HepG2 (cell line): ENCODE data around the gene C1orf115.

Experiments
- FOSL1 ChIP-seq: sonication (generic); formaldehyde crosslinking; IDR thresholded peaks from 2 replicates; pipeline ENCODE4 v1.9.0; 2021; ENCODE audit warnings: missing genetic modification reagents, borderline replicate concordance
- FOXM1 ChIP-seq: sonication (generic); formaldehyde crosslinking; IDR thresholded peaks from 2 replicates; pipeline ENCODE4 v1.5.0; 2020; ENCODE audit warnings: missing genetic modification reagents
- MIER2 ChIP-seq: IDR thresholded peaks from 2 replicates; pipeline ENCODE4 v1.6.1; 2016; ENCODE audit warnings: missing biosample characterization, missing genetic modification reagents
- MZF1 ChIP-seq: sonication (generic); formaldehyde crosslinking; IDR thresholded peaks from 2 replicates; pipeline ENCODE4 v1.8.1; 2023; ENCODE audit warnings: mild to moderate bottlenecking, missing genetic modification reagents, borderline replicate concordance
- ZNF124 ChIP-seq: sonication (generic); formaldehyde crosslinking; IDR thresholded peaks from 2 replicates; pipeline ENCODE4 v1.4.0; 2020; ENCODE audit warnings: missing genetic modification reagents
- ZNF317 ChIP-seq: sonication (generic); formaldehyde crosslinking; IDR thresholded peaks from 2 replicates; pipeline ENCODE4 v1.5.0; 2020; ENCODE audit warnings: mild to moderate bottlenecking, missing genetic modification reagents
- ZNF720 ChIP-seq: sonication (generic); formaldehyde crosslinking; IDR thresholded peaks from 2 replicates; pipeline ENCODE4 v1.4.0; 2020; ENCODE audit warnings: missing genetic modification reagents
- ZSCAN30 ChIP-seq: sonication (generic); formaldehyde crosslinking; IDR thresholded peaks from 2 replicates; pipeline ENCODE4 v1.5.0; 2020; ENCODE audit warnings: mild to moderate bottlenecking, missing genetic modification reagents
- TF ChIP-seq, protein P1 (sequence below): sonication (generic); formaldehyde crosslinking; IDR thresholded peaks from 2 replicates; pipeline ENCODE4 v1.5.0; 2020; ENCODE audit warnings: mild to moderate bottlenecking, missing genetic modification reagents, moderate library complexity
- TF ChIP-seq, protein P2 (sequence below): sonication (generic); formaldehyde crosslinking; IDR thresholded peaks from 2 replicates; pipeline ENCODE4 v1.4.0; 2020; ENCODE audit warnings: missing genetic modification reagents

DNA sequence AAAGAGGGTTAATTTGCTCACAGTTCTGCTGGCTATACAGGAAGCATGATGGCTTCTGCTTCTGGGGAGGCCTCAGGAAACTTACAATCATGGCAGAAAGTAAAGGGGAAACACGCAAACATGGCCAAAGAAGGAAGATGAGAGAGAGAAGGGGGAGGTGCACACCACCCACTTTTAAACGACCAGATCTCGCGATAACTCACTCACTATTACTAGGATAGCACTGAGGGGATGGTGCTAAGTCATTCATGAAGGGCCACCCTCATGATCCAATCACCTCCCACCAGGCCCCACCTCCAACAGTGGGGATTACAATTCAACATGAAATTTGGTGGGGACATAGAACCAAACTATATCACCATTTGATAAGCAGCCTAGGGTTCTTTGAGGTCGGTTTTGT, 2.4 kb upstream of the C1orf115 start:
- TF ChIP-seq MZF1 (CRISPR knock-in tag) (no peak), ZNF317 (CRISPR knock-in tag) (no peak), ZNF720 (no peak), ZSCAN30 (CRISPR knock-in tag) (no peak), FOSL1 (no peak), FOXM1 (no peak), ZNF124 (CRISPR knock-in tag) (no peak), MIER2 (CRISPR knock-in tag) (no peak)
- TF ChIP-seq, protein P1, sequence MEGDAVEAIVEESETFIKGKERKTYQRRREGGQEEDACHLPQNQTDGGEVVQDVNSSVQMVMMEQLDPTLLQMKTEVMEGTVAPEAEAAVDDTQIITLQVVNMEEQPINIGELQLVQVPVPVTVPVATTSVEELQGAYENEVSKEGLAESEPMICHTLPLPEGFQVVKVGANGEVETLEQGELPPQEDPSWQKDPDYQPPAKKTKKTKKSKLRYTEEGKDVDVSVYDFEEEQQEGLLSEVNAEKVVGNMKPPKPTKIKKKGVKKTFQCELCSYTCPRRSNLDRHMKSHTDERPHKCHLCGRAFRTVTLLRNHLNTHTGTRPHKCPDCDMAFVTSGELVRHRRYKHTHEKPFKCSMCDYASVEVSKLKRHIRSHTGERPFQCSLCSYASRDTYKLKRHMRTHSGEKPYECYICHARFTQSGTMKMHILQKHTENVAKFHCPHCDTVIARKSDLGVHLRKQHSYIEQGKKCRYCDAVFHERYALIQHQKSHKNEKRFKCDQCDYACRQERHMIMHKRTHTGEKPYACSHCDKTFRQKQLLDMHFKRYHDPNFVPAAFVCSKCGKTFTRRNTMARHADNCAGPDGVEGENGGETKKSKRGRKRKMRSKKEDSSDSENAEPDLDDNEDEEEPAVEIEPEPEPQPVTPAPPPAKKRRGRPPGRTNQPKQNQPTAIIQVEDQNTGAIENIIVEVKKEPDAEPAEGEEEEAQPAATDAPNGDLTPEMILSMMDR = no peak
- TF ChIP-seq, protein P2, sequence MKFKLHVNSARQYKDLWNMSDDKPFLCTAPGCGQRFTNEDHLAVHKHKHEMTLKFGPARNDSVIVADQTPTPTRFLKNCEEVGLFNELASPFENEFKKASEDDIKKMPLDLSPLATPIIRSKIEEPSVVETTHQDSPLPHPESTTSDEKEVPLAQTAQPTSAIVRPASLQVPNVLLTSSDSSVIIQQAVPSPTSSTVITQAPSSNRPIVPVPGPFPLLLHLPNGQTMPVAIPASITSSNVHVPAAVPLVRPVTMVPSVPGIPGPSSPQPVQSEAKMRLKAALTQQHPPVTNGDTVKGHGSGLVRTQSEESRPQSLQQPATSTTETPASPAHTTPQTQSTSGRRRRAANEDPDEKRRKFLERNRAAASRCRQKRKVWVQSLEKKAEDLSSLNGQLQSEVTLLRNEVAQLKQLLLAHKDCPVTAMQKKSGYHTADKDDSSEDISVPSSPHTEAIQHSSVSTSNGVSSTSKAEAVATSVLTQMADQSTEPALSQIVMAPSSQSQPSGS (CRISPR knock-in tag) = no peak
